IMR-90 (cell line): ENCODE measurements around the gene AFTPH. TPM values are rescaled to one million over a fixed set of nuclear protein-coding genes. Genes with fewer than 3 reads are reported as not detected.

Experiments used
- ATAC-seq: fragments of 200-7000 bp; cut with Tn5 transposase; 2 replicates; pipeline ENCODE4 v1.9.1; 2020; ENCODE audit warnings: low read depth, mild to moderate bottlenecking, moderate library complexity
- BruUV-seq: library from RNA; stranded (reverse); fragments of 400-500 nt; replicated peaks from 2 replicates; lab custom pipeline; 2021; lab: Mats Ljungman, UMichigan
- CTCF ChIA-PET: fragments of 300-600 bp; formaldehyde crosslinking; extraction: SDS; loops from one replicate; lab custom pipeline; 2021; ENCODE audit warnings: antibody characterized with exemption; lab: Yijun Ruan, JAX
- POLR2A ChIA-PET: fragments of 300-600 bp; sonication (Branson Sonifier 250); formaldehyde crosslinking; loops from one replicate; lab custom pipeline; 2022; ENCODE audit warnings: antibody characterized with exemption; ENCODE audit not compliant: unreplicated experiment; lab: Charles Lee
- DNase-seq: peaks from one replicate; pipeline ENCODE4 v3.0.0; 2013
- H2AFZ ChIP-seq: replicated peaks from 2 replicates; pipeline ENCODE3; 2013; ENCODE audit warnings: low read length, mild to moderate bottlenecking; ENCODE audit not compliant: poor library complexity
- H2AK5ac ChIP-seq: 2 replicates; pipeline ENCODE4 v1.6.1; 2013; ENCODE audit warnings: low read depth, low read length, inconsistent platforms
- H2AK9ac ChIP-seq: replicated peaks from 2 replicates; pipeline ENCODE3; 2013; ENCODE audit warnings: mild to moderate bottlenecking, low read depth, low read length, moderate library complexity; ENCODE audit not compliant: poor library complexity
- H2BK120ac ChIP-seq: 2 replicates; pipeline ENCODE4 v1.6.1; 2013; ENCODE audit warnings: low read depth, low read length, inconsistent platforms
- H2BK15ac ChIP-seq: 3 replicates; pipeline ENCODE4 v1.6.1; 2013; ENCODE audit warnings: low read depth, low read length, inconsistent platforms
- H2BK20ac ChIP-seq: 2 replicates; pipeline ENCODE4 v1.6.1; 2013; ENCODE audit warnings: low read depth, mild to moderate bottlenecking, inconsistent platforms, low read length, moderate library complexity
- H2BK5ac ChIP-seq: 2 replicates; pipeline ENCODE4 v1.6.1; 2013; ENCODE audit warnings: mild to moderate bottlenecking, low read depth, low read length, inconsistent platforms; ENCODE audit not compliant: poor library complexity, severe bottlenecking
- H3K14ac ChIP-seq: replicated peaks from 2 replicates; pipeline ENCODE4 v1.6.1; 2013; ENCODE audit warnings: low read depth, low read length, inconsistent platforms
- H3K18ac ChIP-seq: 2 replicates; pipeline ENCODE4 v1.6.1; 2013; ENCODE audit warnings: low read depth, low read length, control low read depth
- H3K23ac ChIP-seq: 2 replicates; pipeline ENCODE4 v1.6.1; 2013; ENCODE audit warnings: low read depth, low read length, inconsistent platforms
- H3K27ac ChIP-seq: 2 replicates; pipeline ENCODE4 v1.5.1; 2013; ENCODE audit warnings: mild to moderate bottlenecking, control low read depth, low read length; ENCODE audit not compliant: insufficient read depth
- H3K27me3 ChIP-seq: 2 replicates; pipeline ENCODE4 v1.6.1; 2013; ENCODE audit warnings: low read length; ENCODE audit not compliant: control insufficient read depth, insufficient read depth
- H3K36me3 ChIP-seq: 2 replicates; pipeline ENCODE4 v1.6.1; 2013; ENCODE audit warnings: low read length, mixed read lengths; ENCODE audit not compliant: control insufficient read depth, insufficient read depth
- H3K4ac ChIP-seq: 2 replicates; pipeline ENCODE4 v1.6.1; 2013; ENCODE audit warnings: low read depth, low read length, inconsistent platforms
- H3K4me1 ChIP-seq: 2 replicates; pipeline ENCODE4 v1.6.1; 2013; ENCODE audit warnings: low read length, mixed read lengths; ENCODE audit not compliant: control insufficient read depth, insufficient read depth
- H3K4me2 ChIP-seq: 2 replicates; pipeline ENCODE4 v1.6.1; 2013; ENCODE audit warnings: low read depth, mild to moderate bottlenecking, control low read depth, low read length, moderate library complexity
- H3K4me3 ChIP-seq: 2 replicates; pipeline ENCODE4 v1.5.1; 2013; ENCODE audit warnings: low read depth, mild to moderate bottlenecking, control low read depth, low read length, moderate library complexity; ENCODE audit not compliant: insufficient read depth
- H3K56ac ChIP-seq: 2 replicates; pipeline ENCODE4 v1.6.1; 2013; ENCODE audit warnings: low read length, inconsistent platforms; ENCODE audit not compliant: insufficient read depth; ENCODE audit errors: extremely low read depth
- H3K79me1 ChIP-seq, 2 experiments: 2 replicates each; pipeline ENCODE4 v1.6.1; 2013; ENCODE audit warnings: low read length in 2 of 2, inconsistent platforms in 1 of 2, low read depth in 1 of 2
- H3K9ac ChIP-seq: 2 replicates; pipeline ENCODE4 v1.6.1; 2013; ENCODE audit warnings: low read depth, low read length, control low read depth
- H3K9me1 ChIP-seq: 2 replicates; pipeline ENCODE4 v1.6.1; 2013; ENCODE audit warnings: low read length, inconsistent platforms; ENCODE audit not compliant: insufficient read depth
- H3K9me3 ChIP-seq: 2 replicates; pipeline ENCODE4 v1.6.1; 2013; ENCODE audit warnings: low read length; ENCODE audit not compliant: control insufficient read depth, insufficient read depth
- H4K20me1 ChIP-seq: 2 replicates; pipeline ENCODE4 v1.6.1; 2013; ENCODE audit warnings: low read length, inconsistent platforms; ENCODE audit not compliant: insufficient read depth
- H4K5ac ChIP-seq: 2 replicates; pipeline ENCODE4 v1.6.1; 2013; ENCODE audit warnings: mild to moderate bottlenecking, low read depth, low read length, control low read depth
- H4K8ac ChIP-seq, 2 experiments: 2 replicates each; pipeline ENCODE4 v1.6.1; 2013; ENCODE audit warnings: low read depth in 2 of 2, low read length in 2 of 2, control low read depth in 1 of 2, inconsistent platforms in 1 of 2
- H4K91ac ChIP-seq: 2 replicates; pipeline ENCODE4 v1.6.1; 2013; ENCODE audit warnings: low read depth, low read length, inconsistent platforms; ENCODE audit not compliant: insufficient read depth
- BHLHE40 ChIP-seq: fragments of 150-350 bp; IDR thresholded peaks from 2 replicates; pipeline ENCODE4 v1.6.1; 2016; ENCODE audit warnings: mild to moderate bottlenecking, low read depth, low read length
- CHD1 ChIP-seq: IDR thresholded peaks from 2 replicates; pipeline ENCODE4 v1.6.1; 2012; ENCODE audit warnings: low read depth, low read length, improper control_type of control experiment
- MAZ ChIP-seq: IDR thresholded peaks from 2 replicates; pipeline ENCODE4 v1.6.1; 2012; ENCODE audit warnings: low read depth, mild to moderate bottlenecking, low read length, improper control_type of control experiment, moderate library complexity, borderline replicate concordance
- MXI1 ChIP-seq: IDR thresholded peaks from 2 replicates; pipeline ENCODE4 v1.6.1; 2012; ENCODE audit warnings: low read depth, mild to moderate bottlenecking, low read length, moderate library complexity, borderline replicate concordance
- NFE2L2 ChIP-seq: fragments of 150-350 bp; IDR thresholded peaks from 2 replicates; pipeline ENCODE4 v1.6.1; 2016; ENCODE audit warnings: low read depth, mild to moderate bottlenecking, low read length
- POLR2A ChIP-seq: IDR thresholded peaks from 2 replicates; pipeline ENCODE4 v1.6.1; 2012; ENCODE audit warnings: mild to moderate bottlenecking, low read depth, low read length
- RAD21 ChIP-seq: IDR thresholded peaks from 2 replicates; pipeline ENCODE4 v1.6.1; 2012; ENCODE audit warnings: low read length, improper control_type of control experiment
- RCOR1 ChIP-seq: IDR thresholded peaks from 2 replicates; pipeline ENCODE4 v1.6.1; 2012; ENCODE audit warnings: mild to moderate bottlenecking, low read length, improper control_type of control experiment; ENCODE audit not compliant: insufficient replicate concordance
- WGBS, 2 experiments: methylation state at CpG; one replicate each; pipeline versions ENCODE4 v1.1.5 to v1.1.7; 2013; ENCODE audit warnings: missing lambda C conversion rate in 2 of 2; ENCODE audit not compliant: insufficient read length in 1 of 2; ENCODE audit errors: extremely low coverage in 2 of 2; 5-methylcytosine and 5-hydroxymethylcytosine counted together
- dilution Hi-C: fragments of 300-500 bp; cut with HindIII; formaldehyde crosslinking; loops from one replicate; pipeline ENCODE4 v1.14.3; 2018; ENCODE audit warnings: low sequenced_read_pairs; ENCODE audit not compliant: unreplicated experiment
- in situ Hi-C: fragments of 300-500 bp; cut with MboI; formaldehyde crosslinking; loops from 3 replicates; pipeline ENCODE4 v1.14.3; 2019; ENCODE audit warnings: low sequenced_read_pairs, inconsistent platforms, mixed read lengths
- intact Hi-C: fragments of 100-400 bp; cut with micrococcal nuclease; formaldehyde crosslinking; loops from 2 replicates; pipeline ENCODE4 v1.10.0; 2022
- polyA plus RNA-seq, 3 experiments: library from polyadenylated mRNA; depleted of rRNA; stranded (reverse); fragments of >200 nt; gene quantifications; 2 replicates each; pipeline ENCODE4 v1.2.3, GENCODE V29; 2012; ENCODE audit warnings: low replicate concordance in 1 of 3
- total RNA-seq: library from RNA; depleted of rRNA; stranded (reverse); fragments of >200 nt; gene quantifications from 2 replicates; pipeline ENCODE4 v1.2.3, GENCODE V29; 2012

AFTPH gene
- total and polyA plus RNA-seq, 2 of the 4 experiments (the other 2 are of a cell fraction), result 9.4 to 19.9 TPM

DNA sequence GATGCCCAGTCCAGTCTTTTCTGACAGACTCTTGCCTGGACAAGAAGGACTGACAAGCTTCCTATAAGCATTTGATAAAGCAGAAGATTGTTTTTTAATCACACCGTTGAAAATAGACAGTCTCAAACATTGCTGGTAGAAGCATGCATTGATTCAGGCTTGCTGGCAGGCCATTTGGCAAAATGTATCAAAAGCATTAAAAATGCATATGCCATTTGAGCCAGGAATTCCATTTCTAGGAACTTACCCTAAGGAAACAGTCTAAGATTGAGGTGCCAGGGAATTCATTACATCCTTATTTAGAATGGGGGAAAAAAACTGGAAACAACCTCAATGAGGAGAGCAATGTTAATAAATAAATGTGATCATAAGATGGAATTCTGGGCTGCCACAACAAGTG, 49.5 kb upstream of the AFTPH start:
- Histone ChIP-seq H3K79me1 (no peaks in the 10 kb centered on the region), H4K91ac (no peak overlapping the region), H2AK5ac (no peak overlapping the region), H4K8ac (no peak overlapping the region), H2BK15ac (no peak overlapping the region), H3K4ac (no peak overlapping the region), H2BK5ac (no peak overlapping the region), H2BK20ac (no peak overlapping the region), H3K14ac (no peak overlapping the region), H3K4me3 (no peak overlapping the region), H2AFZ (no peak overlapping the region), H2AK9ac (no peak overlapping the region), H3K18ac (no peak overlapping the region), H3K56ac (no peak overlapping the region), H3K9me3 (no peaks in the 10 kb centered on the region), H3K27me3 (peaks cover 62% of the 10 kb centered on the region), H4K5ac (no peak overlapping the region), H3K23ac (no peak overlapping the region), H3K4me2 (no peak overlapping the region), H3K27ac (no peak overlapping the region), H3K4me1 (no peaks in the 10 kb centered on the region), H3K36me3 (no peaks in the 10 kb centered on the region), H3K9me1 (no peaks in the 10 kb centered on the region), H2BK120ac (no peak overlapping the region), H3K9ac (no peak overlapping the region), H4K20me1 (no peaks in the 10 kb centered on the region)
- ATAC-seq (no peak), DNase-seq (no peak)
- in situ Hi-C loops (no loop called here), intact Hi-C loops (no loop called here), dilution Hi-C loops (no loop called here)
- no TSS peak for BruUV-seq
- TF ChIP-seq POLR2A (no peak), RAD21 (no peak), RCOR1 (no peak), MAZ (no peak), BHLHE40 (no peak), MXI1 (no peak), CHD1 (no peak), NFE2L2 (no peak)
- ChIA-PET POLR2A (no interaction called here), CTCF (interaction anchor here (1.5 kb wide), 1 partner anchor 11 kb away, joined by 5 read pairs; no protein-coding TSS in a partner anchor)
- no CpG with 5 or more reads among the region's 1 CpG for WGBS, 2 experiments
